ENCODE results near the gene GJA9.

GRCh38 chr1:38840281-38840680 lies 41.1 kb downstream of the GJA9 start:
- TF ChIP-seq POLR2AphosphoS5 (IDR thresholded peaks at IDR 0.05; ENCODE audit: low read depth, low read length) (no peak), TAF1 (IDR thresholded peaks at IDR 0.05; ENCODE audit: low read depth, low read length) (no peak), POLR2A (IDR thresholded peaks at IDR 0.05; ENCODE audit: low read depth, low read length) (no peak)

All from GM12891 (cell line).